BLaER1 (cell line): Measurements from ENCODE around the gene LYRM7.

ENCODE experiments used
- H3K27ac ChIP-seq: shearing (Covaris generic); formaldehyde crosslinking; 2 replicates; pipeline ENCODE4 v1.8.1; 2022
- H3K27me3 ChIP-seq: shearing (Covaris generic); formaldehyde crosslinking; 2 replicates; pipeline ENCODE4 v1.8.1; 2022
- H3K36me3 ChIP-seq: shearing (Covaris generic); formaldehyde crosslinking; 2 replicates; pipeline ENCODE4 v1.8.1; 2022
- H3K4me1 ChIP-seq: shearing (Covaris generic); formaldehyde crosslinking; 2 replicates; pipeline ENCODE4 v1.8.1; 2022
- H3K4me2 ChIP-seq: shearing (Covaris generic); formaldehyde crosslinking; 2 replicates; pipeline ENCODE4 v1.8.1; 2022
- H3K4me3 ChIP-seq: shearing (Covaris generic); formaldehyde crosslinking; 2 replicates; pipeline ENCODE4 v1.8.1; 2022
- H3K9ac ChIP-seq: shearing (Covaris generic); formaldehyde crosslinking; 2 replicates; pipeline ENCODE4 v1.8.1; 2022
- H3K9me3 ChIP-seq: shearing (Covaris generic); formaldehyde crosslinking; 2 replicates; pipeline ENCODE4 v1.8.1; 2022
- H4K20me1 ChIP-seq: shearing (Covaris generic); formaldehyde crosslinking; 2 replicates; pipeline ENCODE4 v1.8.1; 2022
- Cebpa-rat ChIP-seq: shearing (Covaris generic); IDR thresholded peaks from 2 replicates; pipeline ENCODE4 v1.8.1; 2022

LYRM7 gene

DNA sequence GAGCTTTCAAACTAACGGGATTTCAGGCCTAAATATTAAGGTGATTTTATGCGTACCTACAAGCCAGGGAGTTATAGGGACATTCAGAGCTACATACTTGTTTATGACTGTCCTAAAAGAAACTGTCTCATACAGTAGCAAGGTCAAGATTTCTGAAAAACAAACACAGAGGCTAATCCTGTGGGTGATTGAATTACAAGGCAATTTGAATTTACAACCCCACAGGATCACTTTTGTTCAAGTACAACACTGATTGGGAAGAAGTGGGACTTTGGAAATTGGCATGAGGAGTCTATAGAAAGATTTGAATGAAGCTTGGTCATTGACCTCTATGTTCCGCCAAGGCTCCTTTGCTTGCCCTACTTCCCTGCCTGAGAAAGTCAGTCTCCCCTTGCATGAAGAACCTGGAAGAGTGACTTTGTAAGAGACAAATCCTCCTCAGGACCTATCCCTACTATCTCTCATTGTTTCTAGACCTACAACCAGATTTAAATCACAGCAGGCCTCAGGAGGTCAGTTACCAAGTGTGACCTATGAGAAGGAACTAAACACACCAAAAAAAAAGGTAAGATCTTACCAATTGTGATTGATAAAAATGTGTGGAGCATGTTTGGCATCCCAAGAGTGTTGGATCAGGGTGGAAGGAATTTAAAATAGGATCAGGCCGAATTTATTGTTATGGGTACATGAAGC is 54.7 kb downstream of the LYRM7 start:
- no peak overlapping the region for H3K4me2 ChIP-seq

DNA sequence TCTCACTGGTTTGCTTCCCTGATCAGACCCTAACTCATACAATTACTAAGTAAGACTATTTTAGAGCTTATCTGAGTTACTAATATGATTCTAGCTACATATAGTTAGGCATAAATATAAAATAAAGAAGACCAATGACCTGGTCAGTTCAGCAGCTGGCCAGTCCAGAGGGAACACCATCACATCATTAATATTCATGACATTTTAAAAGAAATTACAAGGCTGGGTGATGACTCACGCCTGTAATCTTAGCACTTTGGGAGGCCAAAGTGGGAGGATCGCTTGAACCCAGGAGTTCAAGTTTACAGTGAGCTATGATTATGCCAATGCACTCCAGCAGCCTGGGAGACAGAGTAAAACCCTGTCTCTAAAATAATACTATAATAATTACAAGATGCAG is 56.2 kb downstream of the LYRM7 start:
- no peak overlapping the region for H3K4me2 ChIP-seq
- H3K36me3 ChIP-seq, result no peaks in the 10 kb centered on the region
- 0 out of 2 replicates have a peak, but pooled peaks cover 4% of the 10 kb centered on the region for H3K4me1 ChIP-seq
- TF ChIP-seq Cebpa-rat, result no peak
- no peak overlapping the region for H3K9ac ChIP-seq
- no peak overlapping the region for H3K27ac ChIP-seq
- no peaks in the 10 kb centered on the region for H4K20me1 ChIP-seq
- no peaks in the 10 kb centered on the region for H3K27me3 ChIP-seq
- no peaks in the 10 kb centered on the region for H3K9me3 ChIP-seq
- no peak overlapping the region for H3K4me3 ChIP-seq

More for the DNA sequence above, 54.7 kb downstream of the LYRM7 start:
- Histone ChIP-seq H3K36me3 (no peaks in the 10 kb centered on the region), H3K27me3 (no peaks in the 10 kb centered on the region), H3K4me3 (no peak overlapping the region), H3K4me1 (0 out of 2 replicates have a peak, but pooled peaks cover 4% of the 10 kb centered on the region), H3K9me3 (no peaks in the 10 kb centered on the region), H3K9ac (no peak overlapping the region), H4K20me1 (no peaks in the 10 kb centered on the region), H3K27ac (no peak overlapping the region)
- no peak for TF ChIP-seq Cebpa-rat

DNA sequence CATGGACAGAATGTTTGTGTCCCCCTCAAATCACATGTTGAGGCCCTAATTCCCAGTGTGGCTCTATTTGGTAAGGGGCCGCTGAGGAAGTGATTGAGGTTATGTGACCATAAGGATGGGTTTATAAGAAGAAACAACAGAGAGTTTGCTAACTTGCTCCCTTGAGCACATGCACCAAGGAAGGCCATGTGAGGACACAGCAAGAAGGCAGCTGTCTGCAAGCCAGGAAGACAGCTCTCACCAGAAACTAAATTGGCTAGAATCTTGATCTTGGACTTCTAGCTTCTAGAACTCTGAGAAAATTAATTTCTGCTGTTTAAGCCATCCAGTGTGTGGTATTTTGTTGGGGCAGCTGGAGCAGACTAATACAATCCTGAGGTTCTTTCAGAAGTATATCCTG is 57.9 kb downstream of the LYRM7 start:
- Histone ChIP-seq H3K27me3 (no peaks in the 10 kb centered on the region), H3K27ac (no peak overlapping the region), H3K9me3 (no peaks in the 10 kb centered on the region), H3K4me1 (0 out of 2 replicates have a peak, but pooled peaks cover 4% of the 10 kb centered on the region), H3K9ac (no peak overlapping the region), H4K20me1 (no peaks in the 10 kb centered on the region), H3K4me3 (no peak overlapping the region), H3K4me2 (peak overlapping the region; percentile 11; the same call in 1 of the 2 replicates), H3K36me3 (no peaks in the 10 kb centered on the region)
- TF ChIP-seq Cebpa-rat, result no peak

DNA sequence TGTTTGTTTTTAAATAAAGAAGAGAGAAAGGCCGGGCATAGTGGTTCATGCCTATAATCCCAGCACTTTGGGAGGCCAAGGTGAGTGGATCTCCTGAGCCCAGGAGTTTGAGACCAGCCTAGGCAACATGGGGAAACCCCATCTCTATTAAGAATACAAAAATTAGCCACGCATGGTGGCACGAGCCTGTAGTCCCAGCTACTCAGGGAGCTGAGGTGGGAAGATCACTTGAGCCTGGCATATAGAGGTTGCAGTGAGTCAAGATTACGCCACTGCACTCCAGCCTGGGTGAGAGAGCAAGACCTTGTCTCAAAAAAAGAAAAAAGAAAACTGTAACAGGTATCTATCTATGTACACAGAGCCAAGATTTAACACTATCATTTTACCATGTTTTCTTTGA is 58.9 kb downstream of the LYRM7 start:
- H3K9ac ChIP-seq, result no peak overlapping the region
- H4K20me1 ChIP-seq, result no peaks in the 10 kb centered on the region
- H3K9me3 ChIP-seq, result no peaks in the 10 kb centered on the region
- no peak overlapping the region for H3K4me3 ChIP-seq
- no peak overlapping the region for H3K4me2 ChIP-seq
- H3K27me3 ChIP-seq, result no peaks in the 10 kb centered on the region
- H3K4me1 ChIP-seq, result 0 out of 2 replicates have a peak, but pooled peaks cover 4% of the 10 kb centered on the region
- H3K36me3 ChIP-seq, result no peaks in the 10 kb centered on the region
- no peak for TF ChIP-seq Cebpa-rat
- H3K27ac ChIP-seq, result no peak overlapping the region

DNA sequence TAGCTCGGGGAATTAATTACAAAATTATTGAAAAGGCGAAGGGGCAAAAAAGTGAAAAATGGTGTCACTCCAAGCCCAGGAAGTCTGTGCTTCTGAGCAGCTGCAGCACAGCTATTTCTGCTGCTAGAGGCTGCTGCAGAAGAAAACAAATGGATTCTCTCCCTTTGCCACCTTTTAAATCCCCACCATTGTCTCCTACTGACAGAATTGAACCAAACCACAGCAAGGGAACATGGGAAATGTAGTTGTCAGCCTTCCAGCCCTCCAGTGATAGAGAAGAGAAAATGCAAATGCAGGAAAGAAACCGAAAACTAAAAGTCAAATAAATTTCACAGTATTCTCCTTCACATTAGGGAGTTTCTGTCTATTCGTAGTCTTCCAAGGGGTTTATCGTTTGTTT is 59.7 kb downstream of the LYRM7 start:
- Histone ChIP-seq H3K4me2 (no peak overlapping the region), H4K20me1 (no peaks in the 10 kb centered on the region), H3K36me3 (no peaks in the 10 kb centered on the region), H3K9ac (no peak overlapping the region), H3K27me3 (no peaks in the 10 kb centered on the region), H3K9me3 (no peaks in the 10 kb centered on the region), H3K4me1 (0 out of 2 replicates have a peak, but pooled peaks cover 4% of the 10 kb centered on the region), H3K4me3 (no peak overlapping the region), H3K27ac (no peak overlapping the region)
- TF ChIP-seq Cebpa-rat, result no peak

DNA sequence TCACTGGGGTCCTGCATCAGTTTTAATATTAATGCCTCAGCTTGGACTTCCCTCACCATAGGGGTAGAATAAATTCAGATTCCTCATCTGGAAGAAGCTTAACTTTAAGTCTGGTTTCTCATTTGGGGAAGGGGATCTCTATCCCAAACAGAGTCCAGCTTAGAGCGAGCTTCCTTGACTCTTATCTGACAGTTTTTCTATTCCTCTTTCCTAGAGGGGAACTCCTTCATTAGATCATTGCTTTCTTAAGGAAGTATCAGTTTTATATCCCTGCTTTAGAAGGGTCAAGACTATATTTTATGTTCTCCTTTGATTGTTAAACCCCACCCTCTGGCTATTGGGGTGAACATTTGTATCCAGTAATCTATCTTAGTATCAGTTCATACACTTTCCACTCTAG is 68.9 kb downstream of the LYRM7 start:
- Histone ChIP-seq H3K27me3 (no peaks in the 10 kb centered on the region), H3K36me3 (no peaks in the 10 kb centered on the region), H4K20me1 (no peaks in the 10 kb centered on the region), H3K4me3 (no peak overlapping the region), H3K27ac (no peak overlapping the region), H3K9ac (no peak overlapping the region), H3K9me3 (no peaks in the 10 kb centered on the region), H3K4me2 (no peak overlapping the region), H3K4me1 (no peaks in the 10 kb centered on the region)
- TF ChIP-seq Cebpa-rat, result no peak

DNA sequence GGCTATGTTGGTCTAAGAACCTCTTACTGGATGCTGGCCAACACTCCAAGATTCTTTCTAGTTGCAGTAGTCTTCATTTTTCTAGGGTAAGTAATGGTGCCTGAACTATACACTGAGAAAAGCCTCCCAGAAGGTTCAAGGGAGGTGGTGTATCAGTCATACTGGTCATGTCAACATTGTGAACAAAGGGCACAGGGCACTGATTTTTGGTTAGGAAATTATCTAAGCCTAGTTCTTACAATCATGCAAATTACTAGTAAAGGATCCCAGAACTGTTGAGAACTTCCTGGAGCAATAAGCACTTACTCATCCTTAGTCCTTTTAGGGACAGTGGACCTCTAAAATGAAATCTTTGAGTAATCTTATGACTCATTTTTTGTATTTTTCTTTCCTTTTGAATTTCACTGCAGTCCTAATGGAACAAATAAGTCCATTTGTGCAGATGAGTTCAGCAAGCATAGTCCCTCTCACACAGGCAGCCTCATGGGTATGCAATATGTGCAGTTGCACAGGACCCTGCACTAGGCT is 72.0 kb downstream of the LYRM7 start:
- Histone ChIP-seq H3K4me1 (no peaks in the 10 kb centered on the region), H3K9ac (no peak overlapping the region), H4K20me1 (no peaks in the 10 kb centered on the region), H3K27me3 (no peaks in the 10 kb centered on the region), H3K4me2 (no peak overlapping the region), H3K27ac (no peak overlapping the region), H3K4me3 (no peak overlapping the region), H3K9me3 (peaks cover 20% of the 10 kb centered on the region), H3K36me3 (no peaks in the 10 kb centered on the region)
- TF ChIP-seq Cebpa-rat, result no peak

DNA sequence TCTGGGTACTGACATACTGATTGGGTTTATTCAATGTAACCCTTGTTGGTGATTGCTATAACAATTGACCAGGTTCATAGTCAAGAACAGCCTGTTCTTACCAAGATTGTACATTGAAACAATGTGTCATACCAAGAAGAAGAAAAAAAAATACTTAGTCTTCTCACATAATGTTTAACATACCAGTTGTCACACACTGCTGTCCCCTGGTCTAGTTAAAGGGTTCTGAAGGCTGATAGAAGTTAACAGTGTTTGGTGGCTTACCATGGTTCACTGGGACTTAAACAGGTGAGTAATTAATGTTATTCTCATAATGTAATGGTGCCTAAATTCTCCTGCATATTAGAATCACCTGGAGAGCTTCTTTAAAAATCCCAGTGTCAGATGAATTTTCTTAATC is 74.6 kb downstream of the LYRM7 start:
- Histone ChIP-seq H3K36me3 (no peaks in the 10 kb centered on the region), H3K4me3 (no peak overlapping the region), H3K27ac (no peak overlapping the region), H3K9me3 (peaks cover 20% of the 10 kb centered on the region), H3K4me1 (no peaks in the 10 kb centered on the region), H3K9ac (no peak overlapping the region), H4K20me1 (no peaks in the 10 kb centered on the region), H3K4me2 (no peak overlapping the region), H3K27me3 (no peaks in the 10 kb centered on the region)
- TF ChIP-seq Cebpa-rat, result no peak

DNA sequence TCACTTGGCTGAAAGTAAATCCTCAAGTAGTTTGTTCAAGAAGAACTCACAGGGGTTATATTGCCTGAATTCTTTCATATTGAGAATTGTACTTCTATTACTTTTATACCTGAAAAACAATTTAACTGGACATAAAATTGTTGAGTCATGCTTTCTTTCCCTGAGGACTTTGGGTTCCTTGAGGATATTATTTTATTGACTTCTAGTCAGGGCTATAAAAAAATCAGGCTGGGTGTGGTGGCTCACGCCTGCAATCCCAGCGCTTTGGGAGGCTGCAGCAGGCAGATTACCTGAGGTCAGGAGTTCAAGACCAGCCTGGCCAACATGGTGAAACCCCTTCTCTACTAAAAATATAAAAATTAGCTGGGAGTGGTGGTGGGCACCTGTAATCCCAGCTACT is 75.2 kb downstream of the LYRM7 start:
- TF ChIP-seq Cebpa-rat, result no peak
- H3K36me3 ChIP-seq, result no peaks in the 10 kb centered on the region
- no peaks in the 10 kb centered on the region for H3K4me1 ChIP-seq
- no peaks in the 10 kb centered on the region for H4K20me1 ChIP-seq
- H3K9me3 ChIP-seq, result peaks cover 20% of the 10 kb centered on the region
- no peaks in the 10 kb centered on the region for H3K27me3 ChIP-seq
- no peak overlapping the region for H3K4me2 ChIP-seq
- no peak overlapping the region for H3K4me3 ChIP-seq
- no peak overlapping the region for H3K9ac ChIP-seq
- H3K27ac ChIP-seq, result no peak overlapping the region

DNA sequence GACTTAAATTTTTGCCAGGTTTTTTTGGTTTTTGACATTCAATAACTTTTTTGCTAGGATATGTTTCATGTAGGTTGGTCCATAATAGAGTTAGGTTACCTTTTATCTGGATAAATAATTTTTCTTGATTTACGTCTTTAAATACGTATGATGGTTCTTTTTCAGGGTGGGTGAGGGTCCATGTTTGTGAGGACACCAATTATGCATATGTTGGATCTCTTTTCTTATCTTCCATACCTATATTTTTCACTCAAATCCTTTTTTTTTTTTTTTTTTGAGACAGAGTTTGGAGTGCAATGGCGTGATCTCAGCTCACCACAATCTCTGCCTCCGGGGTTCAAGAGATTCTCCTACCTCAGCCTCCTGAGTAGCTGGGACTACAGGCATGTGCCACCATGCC is 75.8 kb downstream of the LYRM7 start:
- H3K27me3 ChIP-seq, result no peaks in the 10 kb centered on the region
- H3K9me3 ChIP-seq, result peaks cover 20% of the 10 kb centered on the region
- H3K36me3 ChIP-seq, result no peaks in the 10 kb centered on the region
- no peaks in the 10 kb centered on the region for H4K20me1 ChIP-seq
- no peak for TF ChIP-seq Cebpa-rat
- peaks cover 5% of the 10 kb centered on the region for H3K4me1 ChIP-seq
- H3K4me2 ChIP-seq, result no peak overlapping the region
- H3K4me3 ChIP-seq, result no peak overlapping the region
- no peak overlapping the region for H3K9ac ChIP-seq
- no peak overlapping the region for H3K27ac ChIP-seq
